Erythroblast (primary cell): Measurements from ENCODE around the gene MYO1G.

Source experiments
- GATA1 ChIP-seq: IDR thresholded peaks from 2 replicates; pipeline ENCODE4 v1.6.1; 2011; ENCODE audit warnings: low read depth, mild to moderate bottlenecking, control low read depth, low read length, moderate library complexity
- POLR2A ChIP-seq: IDR thresholded peaks from 2 replicates; pipeline ENCODE4 v1.6.1; 2011; ENCODE audit warnings: mild to moderate bottlenecking, low read length

- TF ChIP-seq POLR2A (no peak), GATA1 (no peak)
Measured at GRCh38 chr7:44944821-44945220, 34.0 kb downstream of the MYO1G start.
